HG03139 (cell line): ENCODE measurements around the gene FAM50A.

ENCODE experiments used
- ATAC-seq: cut with Tn5 transposase; IDR thresholded peaks from one replicate; pipeline ENCODE4 v1.9.1; 2021; ENCODE audit not compliant: unreplicated experiment

FAM50A gene

DNA sequence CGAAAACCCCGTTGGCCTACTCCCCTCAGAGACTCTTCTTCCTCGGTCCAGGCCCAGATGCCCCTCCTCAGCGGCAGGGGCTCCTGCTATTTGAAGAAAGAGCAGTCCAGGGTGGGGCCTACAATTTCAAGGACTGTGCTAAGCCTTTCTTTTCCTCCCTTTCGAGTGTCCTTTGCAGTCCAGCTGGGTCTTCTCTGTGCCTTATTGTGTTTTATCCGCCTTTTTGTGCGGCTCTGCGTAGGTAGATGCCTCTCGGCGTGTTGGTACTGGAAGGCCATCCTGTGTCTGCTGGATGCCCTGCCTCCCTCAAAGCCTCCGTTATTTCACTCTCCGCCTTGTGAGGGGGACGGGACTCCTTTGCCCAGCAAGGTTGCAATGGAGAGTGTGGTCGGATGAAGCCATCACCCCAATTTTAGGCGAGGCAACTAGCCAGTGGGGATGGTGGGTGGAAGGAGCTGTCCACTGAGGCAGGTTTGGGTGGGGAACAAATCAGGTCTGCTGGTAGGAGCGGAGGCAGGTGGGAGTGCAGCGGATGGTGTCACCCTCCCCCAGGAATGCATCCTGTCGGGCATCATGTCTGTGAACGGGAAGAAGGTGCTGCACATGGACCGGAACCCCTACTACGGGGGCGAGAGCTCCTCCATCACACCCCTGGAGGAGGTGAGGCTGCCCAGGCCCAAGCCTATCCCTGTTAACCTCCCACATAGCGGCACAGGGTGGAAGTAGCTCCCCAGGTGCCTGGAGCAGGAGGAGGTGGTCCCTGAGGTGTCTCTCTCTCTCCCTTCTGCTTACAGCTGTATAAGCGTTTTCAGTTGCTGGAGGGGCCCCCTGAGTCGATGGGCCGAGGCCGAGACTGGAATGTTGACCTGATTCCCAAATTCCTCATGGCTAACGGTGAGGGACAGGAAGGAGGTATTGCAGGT is 5.7 kb upstream of the FAM50A start:
- no peak for ATAC-seq

DNA sequence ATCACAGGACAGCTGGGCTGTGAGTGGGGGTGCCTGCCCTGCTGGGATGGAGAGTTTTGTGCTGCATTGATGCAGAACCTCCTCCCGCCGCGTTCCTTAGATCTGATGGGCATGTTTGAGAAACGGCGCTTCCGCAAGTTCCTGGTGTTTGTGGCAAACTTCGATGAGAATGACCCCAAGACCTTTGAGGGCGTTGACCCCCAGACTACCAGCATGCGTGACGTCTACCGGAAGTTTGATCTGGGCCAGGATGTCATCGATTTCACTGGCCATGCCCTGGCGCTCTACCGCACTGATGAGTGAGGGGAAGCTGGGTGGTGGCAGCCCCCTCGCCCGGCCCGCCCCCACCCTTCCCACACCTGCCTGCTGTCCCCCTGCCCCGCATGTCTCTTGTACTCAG is 4.1 kb upstream of the FAM50A start:
- no peak for ATAC-seq

DNA sequence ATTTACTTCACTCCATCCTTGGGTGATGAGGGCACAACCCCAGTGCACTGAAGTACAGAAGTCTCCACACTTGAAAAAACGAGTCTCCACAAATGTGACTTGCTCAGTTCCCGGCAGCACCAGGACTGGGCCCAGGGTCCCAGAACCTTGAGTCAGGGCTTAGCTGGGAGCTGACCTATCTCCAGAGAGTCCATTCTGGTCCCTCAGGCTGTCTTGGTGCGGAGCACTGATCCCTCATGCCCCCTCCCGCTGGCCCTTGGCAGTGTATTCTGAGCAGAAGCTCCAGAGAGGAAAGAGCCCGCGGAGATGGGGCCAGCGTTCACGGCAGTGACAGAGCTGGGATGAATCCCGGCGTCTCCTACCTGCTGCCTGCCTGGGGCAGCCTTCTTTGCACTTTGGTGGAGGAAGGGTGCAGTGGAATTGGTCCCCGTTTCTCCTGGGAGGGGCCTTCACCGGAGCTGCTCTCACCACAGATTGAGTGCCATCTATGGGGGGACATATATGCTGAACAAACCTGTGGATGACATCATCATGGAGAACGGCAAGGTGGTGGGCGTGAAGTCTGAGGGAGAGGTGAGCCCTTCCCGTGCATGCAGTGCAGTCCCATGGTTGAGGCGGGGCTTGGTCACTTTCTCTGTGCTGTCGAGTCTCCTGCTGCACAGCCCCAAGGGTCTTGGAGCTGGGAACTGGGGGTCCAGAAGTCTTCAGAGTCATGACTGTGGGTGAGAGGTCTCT is 3.2 kb upstream of the FAM50A start:
- ATAC-seq, result no peak

DNA sequence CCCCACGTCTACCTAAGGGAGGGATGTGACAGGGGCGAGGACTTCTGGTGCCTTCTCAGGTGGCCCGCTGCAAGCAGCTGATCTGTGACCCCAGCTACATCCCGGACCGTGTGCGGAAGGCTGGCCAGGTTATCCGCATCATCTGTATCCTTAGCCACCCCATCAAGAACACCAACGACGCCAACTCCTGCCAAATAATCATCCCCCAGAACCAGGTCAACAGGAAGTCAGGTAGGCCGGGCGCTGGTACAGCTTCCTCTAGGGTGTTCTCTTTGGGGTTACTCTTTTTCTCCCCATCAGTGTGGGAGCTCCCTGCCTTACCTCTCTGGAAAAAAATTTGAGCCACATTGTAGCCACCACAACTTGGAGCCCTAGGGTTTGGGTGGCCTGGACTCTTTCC is 2.4 kb upstream of the FAM50A start:
- ATAC-seq, result no peak

DNA sequence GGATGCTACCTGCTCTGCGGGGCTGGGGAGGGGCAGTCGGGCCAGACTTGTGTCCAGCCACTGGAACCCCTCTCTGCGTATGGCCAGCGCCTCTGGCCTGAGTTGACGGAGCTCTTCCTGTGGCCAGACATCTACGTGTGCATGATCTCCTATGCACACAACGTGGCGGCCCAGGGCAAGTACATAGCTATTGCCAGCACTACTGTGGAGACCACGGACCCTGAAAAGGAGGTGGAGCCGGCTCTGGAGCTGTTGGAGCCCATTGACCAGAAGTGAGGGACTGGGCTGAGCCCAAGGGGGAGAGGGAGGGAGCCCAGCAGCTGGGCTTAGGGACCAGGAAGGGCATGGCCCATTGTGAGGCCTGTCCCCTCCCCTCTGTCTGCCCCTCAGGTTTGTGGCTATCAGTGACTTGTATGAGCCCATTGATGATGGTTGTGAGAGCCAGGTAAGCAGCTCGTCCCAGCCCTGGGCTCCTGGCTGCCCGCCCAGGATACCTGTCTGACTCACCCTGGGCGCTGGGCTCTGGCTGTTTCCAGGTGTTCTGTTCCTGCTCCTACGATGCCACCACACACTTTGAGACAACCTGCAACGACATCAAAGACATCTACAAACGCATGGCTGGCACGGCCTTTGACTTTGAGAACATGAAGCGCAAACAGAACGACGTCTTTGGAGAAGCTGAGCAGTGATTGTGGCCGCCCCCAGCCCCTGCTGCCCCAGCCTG is 1.8 kb upstream of the FAM50A start:
- ATAC-seq, result no peak

DNA sequence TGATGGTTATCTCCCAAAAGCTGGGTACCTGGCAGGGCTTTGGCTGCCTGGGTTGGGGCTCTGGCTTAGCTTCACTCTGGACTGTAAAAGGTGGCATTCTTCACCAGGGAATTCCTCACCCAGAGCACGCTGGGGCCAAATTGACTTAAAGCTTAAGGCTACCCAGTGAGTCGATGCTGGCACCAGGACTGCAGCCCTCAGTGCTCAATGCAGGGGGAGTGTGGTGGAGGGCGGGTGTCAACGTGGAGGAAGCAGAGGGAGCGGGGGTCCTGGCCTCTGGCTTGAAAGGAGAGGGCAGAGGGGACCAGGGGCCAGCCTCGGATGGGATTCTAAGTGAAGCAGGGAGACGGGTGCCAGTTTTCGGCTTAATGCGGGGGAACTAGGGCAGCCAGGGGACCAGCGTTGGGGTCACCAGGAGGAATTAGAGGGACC is 446 bp upstream of the FAM50A start:
- ATAC-seq, result no peak

DNA sequence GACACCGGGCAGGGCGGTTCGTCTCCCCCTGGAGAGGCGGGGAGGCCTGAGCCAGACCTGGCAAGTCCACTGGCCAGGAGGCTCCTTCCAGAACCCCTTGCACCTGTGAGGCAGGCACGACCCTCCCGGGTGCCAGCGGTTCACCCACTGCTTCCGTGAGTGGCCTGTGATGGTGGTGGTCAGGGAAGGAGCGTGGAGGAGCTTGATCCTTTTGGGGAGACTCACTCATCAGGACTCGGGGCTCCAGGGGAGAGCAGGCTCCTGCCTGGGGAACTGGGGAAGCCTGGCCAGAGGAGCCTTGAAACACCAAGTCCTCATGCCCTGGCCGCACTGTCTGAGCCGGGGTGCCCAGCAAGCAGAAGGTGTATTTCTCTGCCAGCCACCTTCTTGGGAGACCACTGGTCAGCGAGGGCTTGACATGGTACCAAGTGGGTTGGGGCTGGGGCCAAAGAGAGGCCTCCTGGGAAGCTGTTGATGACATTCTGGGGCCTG is 860 bp downstream of the FAM50A start:
- no peak for ATAC-seq

DNA sequence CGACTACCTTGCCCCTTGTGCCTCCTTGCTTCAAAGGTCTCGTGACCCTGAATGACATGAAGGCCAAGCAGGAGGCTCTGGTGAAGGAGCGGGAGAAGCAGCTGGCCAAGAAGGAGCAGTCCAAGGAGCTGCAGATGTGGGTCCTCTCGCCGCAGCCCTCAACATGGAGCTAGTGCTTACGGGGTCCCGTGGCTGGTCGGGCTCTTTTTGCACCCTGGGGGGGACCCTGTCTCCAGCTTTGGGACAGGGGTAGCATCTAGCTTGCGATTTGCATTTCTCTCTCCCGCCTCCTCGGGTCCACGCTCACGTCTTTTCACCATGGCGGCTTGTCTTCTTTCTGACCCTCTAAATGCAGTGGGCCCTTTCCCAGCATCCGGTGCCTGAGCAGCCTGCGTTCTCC is 1.8 kb downstream of the FAM50A start:
- no peak for ATAC-seq

DNA sequence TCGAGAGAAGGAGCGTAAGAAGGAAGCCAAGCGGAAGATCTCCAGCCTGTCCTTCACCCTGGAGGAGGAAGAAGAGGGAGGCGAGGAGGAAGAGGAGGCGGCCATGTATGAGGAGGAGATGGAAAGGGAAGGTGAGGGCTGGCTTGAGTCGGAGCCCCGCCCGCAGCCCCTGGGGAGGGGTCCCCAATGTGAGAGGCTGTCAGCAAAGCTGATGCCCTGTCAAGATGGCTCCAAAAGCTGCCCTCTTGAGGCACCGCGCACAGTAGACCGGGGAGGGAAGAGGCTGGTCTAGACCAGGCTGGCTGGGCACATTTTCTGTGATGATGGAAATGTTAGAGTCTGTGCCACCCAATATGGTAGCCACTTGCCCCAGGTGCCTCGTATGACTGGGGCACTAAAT is 2.5 kb downstream of the FAM50A start:
- no peak for ATAC-seq

DNA sequence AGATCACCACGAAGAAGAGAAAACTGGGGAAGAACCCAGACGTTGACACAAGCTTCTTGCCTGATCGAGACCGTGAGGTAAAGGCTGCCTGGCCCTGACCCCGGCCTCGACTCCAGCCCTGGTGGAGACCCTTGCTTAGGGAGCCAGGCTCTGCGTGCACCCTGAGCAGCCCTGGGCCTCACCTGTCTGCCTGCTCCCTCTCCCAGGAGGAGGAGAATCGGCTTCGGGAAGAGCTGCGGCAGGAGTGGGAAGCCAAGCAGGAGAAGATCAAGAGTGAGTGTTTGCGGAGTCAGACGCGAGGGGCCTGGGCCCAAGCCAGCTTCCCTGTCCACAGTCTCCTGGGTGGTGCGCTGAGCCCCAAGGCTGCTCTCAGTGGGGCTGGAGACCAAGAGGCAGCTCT is 4.5 kb downstream of the FAM50A start:
- no peak for ATAC-seq

DNA sequence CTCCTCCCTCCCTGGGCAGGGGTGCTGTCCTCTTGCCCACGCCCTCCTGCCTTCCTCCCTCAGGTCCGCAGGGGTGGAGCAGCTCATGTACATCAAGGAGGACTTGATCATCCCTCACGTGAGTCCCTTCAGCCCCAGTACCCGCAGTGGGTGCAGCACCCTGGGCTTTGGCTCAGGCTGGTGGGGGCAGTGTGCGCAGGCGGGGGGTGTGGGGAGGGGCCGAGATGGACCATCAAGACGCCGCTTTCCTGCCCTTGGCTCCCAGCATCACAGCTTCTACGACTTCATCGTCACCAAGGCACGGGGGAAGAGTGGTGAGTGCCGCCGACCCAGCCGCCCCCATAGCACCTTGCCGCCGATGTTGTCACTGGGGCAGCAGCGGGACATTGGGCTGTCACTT is 5.7 kb downstream of the FAM50A start:
- ATAC-seq, result no peak

DNA sequence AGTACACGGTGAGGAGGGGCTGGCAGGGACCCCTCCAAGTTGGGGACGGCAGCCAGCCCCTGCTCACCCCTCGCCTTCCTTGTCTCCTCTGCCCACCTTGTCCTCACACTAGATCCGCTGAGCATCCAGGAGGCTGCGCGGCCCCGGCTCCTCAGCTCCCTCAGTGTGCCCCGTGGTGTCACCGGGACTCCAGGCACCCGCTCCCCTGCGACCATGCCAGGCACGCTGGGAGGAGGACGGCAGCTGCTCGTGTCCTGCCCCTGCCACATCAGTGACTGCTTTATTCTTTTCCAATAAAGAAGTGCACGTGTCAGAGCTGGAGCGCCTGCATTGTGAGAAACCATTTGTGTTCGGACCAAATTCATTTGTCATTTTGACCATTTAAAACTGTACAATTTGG is 6.4 kb downstream of the FAM50A start:
- no peak for ATAC-seq

DNA sequence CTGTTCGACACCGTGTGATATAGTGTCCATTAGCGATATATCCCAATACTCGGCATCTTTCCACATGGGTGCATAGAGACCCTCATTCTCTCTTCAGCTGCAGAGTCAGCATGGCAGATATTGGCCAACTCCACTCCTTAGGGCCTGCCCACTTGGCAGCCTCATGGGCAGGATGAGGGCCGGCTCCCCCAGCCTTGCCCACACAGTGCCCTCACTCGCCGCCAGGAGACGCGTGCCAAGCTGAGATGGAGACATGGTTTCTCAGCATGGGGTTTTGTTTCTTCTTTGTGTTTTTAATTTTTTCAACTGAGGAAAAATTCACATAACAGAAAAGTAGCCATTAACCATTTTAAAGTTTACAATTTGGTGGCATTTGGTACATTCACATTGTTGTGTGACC is 8.9 kb downstream of the FAM50A start:
- no peak for ATAC-seq

DNA sequence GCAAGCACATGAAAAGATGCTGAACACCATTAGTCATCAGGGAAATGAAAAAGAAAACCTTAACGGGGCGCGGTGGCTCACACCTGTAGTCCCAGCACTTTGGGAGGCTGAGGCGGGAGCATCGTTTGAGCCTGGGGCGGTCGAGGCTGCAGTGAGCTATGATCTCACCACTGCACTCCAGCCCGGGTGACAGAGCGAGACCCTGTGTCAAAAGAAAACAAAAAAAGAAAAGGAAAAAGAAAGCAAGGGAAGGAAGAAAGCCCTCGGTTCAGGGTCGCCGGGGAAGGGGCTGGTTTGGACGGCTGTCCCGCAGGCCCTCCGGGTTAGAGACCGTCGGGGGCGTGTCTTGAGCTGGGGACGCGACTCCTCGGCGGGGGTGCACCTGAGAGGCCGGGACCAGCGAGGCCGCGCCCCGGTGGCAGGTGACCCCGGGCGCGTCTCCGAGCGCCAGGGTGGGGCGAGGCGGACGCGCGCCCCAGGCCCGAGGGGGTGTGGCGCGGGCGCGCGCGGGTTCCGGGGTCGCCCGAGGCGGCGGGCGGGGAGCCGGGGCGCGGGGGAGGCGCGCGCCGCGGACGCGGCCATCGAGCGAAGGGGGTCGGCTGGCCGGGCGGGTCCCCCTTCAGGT is 13.7 kb downstream of the FAM50A start:
- peak; percentile 59 for ATAC-seq

DNA sequence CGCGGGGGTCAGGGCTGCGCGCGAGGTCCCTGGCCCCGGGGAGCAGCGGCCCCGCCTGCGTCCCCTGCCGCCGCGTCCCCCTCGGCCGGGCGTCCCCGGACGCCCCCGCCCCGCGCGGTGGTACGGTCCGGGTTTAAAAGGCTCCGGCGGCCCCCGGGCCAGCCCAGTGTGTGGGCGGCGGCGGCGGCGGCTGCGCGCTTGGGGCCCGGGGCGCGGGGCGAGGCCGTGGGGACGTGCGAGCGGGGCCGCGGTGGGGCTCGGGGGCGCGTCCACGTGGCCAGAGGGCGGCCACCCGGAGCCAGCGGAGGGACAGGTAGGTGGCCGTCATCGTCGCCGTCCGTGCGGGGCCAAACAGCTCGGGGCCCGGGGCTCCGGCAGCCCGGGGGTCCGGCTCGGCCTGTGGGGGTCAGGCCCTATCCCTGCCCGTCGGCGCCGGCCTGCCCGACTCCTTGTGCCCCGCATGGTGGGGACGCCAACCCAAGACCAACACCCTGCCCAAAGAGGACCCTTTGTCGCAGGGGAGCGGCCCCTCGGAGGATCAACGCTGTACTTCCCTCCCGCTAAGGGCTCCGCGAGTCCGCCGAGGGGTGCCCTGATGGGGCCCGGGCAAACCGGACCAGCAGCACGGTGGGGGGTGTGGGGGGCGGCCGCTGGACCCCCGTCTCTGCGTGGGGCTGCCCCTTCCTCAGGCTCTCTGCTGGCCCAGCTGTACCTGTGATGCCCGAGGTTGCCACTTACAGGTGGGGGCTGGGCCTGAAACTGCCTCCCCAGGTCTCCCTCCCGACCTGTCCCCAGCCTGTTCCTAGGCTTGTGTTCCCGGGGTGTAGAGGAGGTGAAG is 14.4 kb downstream of the FAM50A start, which contains the start of gene PLXNA3:
Gene PLXNA3 (plus strand): TSS at position 166 of the 838 bp plus-strand sequence. CDS start 1,903 bp downstream, outside the sequence.
- peak; percentile 40 for ATAC-seq

DNA sequence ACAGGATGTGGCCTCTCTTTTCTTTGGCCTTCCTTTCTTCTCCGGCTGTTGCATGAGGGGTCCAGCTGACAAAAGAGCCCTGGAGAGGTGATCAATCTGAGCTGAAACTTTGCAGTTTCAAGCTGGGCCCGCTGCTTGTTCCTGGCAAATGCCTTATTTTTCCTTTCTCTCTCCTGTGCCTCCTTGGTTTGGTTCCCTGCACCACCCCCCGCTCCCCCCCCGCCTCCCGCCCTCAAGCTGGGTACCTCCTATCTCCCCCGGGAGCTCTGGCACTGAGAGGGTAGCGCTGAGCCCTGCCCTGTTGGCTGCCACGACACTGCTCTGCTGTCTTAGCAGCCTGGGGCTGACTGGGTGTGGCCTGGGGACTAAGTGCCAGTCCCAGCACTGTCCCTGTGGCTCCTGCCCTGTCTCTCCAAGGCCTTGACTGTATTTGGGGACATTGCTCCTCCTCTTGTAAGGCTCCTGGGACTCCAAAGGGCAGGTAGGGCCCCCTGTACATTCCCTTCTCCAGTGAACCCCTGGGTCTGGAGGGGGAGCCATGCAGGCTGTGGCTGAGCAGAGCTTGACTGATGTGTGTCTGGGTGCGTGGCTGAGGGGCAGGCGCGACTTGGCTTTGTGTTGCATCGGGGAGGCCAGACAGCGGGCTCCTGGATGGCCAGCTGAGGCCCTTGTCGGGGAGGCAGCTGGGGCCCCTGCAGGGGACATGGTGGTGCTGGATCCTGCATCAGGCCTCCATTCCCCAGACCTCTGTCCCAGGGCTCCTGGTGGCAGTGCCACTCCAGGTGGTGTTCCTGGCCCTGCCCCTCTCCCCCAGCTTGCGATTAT is 15.2 kb downstream of the FAM50A start:
- no peak for ATAC-seq

DNA sequence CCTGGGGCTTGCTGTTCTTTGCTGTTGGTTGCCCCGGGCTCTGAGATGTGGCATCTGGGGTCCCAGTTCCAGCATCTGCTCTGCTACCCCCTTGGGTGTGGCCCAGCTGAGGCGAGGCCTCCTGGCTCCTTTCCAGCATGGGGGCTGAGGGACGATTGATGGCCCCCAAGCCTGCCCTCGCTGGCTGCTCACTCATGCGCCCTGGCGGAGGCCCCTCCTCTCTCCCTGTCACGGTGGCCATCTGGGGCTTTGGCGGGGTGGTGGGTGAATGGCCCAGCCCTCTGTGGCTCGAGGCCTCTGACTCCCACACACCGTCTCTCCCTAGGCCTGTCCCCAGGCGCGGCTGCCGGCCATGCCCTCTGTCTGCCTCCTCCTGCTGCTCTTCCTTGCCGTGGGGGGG is 15.9 kb downstream of the FAM50A start:
- no peak for ATAC-seq

DNA sequence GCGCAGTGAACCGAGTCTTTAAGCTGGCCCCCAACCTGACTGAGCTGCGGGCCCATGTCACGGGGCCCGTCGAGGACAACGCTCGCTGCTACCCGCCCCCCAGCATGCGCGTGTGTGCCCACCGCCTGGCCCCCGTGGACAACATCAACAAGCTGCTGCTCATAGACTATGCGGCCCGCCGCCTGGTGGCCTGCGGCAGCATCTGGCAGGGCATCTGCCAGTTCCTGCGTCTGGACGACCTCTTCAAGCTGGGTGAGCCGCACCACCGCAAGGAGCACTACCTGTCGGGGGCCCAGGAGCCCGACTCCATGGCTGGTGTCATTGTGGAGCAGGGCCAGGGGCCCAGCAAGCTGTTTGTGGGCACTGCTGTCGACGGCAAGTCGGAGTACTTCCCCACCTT is 16.4 kb downstream of the FAM50A start:
- no peak for ATAC-seq

DNA sequence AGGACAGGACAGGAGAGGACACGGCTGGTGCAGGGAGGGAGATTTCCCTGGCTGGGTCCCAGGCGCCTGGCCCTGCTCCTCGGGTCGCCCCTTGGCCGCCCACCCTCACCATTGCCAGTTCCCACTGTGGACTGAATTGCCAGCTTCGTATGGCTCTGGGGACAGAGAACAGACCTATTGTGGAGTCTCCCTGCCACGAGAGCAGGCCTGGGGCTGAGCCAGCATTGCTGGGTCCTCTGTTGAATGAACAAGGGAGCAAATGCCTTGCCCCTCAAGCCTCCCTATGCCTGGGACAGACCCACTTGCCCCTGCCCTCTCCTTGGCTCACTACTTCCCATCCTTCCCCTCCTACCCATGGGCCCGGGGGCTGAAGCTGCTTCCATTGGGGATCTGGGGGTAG is 18.5 kb downstream of the FAM50A start:
- ATAC-seq, result no peak
